ENCODE results near the gene PAPOLA. TPM values are rescaled to one million over a fixed set of nuclear protein-coding genes. Genes with fewer than 3 reads are reported as not detected.

The PAPOLA gene
- total RNA-seq, 1 experiment from 2014 or later: 73.9 TPM

DNA sequence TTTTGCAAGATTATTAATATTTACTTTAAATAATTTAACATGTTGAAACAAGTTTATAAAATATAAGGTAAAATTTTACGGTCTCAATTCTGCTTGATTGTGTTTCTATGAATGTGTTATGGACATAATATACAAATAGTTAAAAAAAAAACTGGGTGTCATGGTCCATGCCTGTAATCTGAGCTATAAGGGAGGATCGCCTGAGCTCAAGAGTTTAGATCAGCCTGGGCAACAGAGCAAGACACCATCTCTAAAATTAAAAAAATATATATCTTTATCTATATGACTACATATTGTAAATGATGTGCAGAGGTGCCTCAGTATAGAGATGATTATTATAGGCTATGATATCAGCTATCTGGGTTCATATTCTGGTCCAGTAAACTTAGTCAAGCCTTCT is 9.9 kb downstream of the PAPOLA start:
- H3K4me3 ChIP-seq (ENCODE audit: insufficient read depth, low read depth, low read length): no peak overlapping the region
- no peaks in the 10 kb centered on the region for H3K27me3 ChIP-seq (ENCODE audit: control insufficient read depth, insufficient read depth, low read length)
- DNase-seq: no peak
- H3K36me3 ChIP-seq (replicated peaks; ENCODE audit: control insufficient read depth, insufficient read depth, low read length): no peaks in the 10 kb centered on the region

DNA sequence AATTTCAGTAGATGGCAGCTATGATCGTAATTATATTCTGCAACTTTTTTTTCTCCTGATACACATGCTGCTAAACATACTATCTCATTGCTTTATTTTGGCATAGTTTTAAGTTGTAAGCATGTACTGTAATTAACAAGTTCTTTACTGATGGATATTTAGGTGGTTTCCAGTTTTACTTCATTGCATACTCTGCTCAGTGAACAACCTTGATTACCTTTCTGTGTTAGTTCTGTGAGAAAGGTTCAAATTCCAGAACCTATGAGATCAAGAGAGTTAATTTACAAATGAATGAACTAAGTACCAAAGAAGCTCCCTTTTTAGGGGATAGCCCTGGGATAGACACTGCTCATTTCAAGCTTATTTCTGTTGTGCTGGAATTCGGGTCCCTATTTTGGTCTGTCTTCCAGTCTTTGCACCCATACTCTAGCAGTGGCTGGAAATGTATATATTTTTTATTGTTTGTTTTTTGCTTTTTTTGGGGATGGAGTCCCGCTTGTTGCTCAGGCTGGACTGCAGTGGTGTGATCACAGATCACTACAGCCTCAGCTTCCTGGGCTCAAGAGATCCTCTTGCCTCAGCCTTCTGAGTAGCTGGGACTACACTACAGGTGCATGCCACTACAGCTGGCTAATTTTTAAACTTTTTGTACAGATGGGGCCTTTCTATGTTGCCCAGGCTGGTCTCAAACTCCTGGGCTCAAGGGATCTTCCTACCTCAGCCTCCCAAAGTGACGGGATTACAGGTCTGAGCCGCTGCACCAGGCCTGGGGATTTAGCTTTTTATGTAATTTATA is 10.6 kb downstream of the PAPOLA start:
- DNase-seq: peak; percentile 52
- no peak overlapping the region for H3K4me3 ChIP-seq (ENCODE audit: insufficient read depth, low read depth, low read length)
- no peaks in the 10 kb centered on the region for H3K27me3 ChIP-seq (ENCODE audit: control insufficient read depth, insufficient read depth, low read length)
- H3K36me3 ChIP-seq (replicated peaks; ENCODE audit: control insufficient read depth, insufficient read depth, low read length): no peaks in the 10 kb centered on the region

DNA sequence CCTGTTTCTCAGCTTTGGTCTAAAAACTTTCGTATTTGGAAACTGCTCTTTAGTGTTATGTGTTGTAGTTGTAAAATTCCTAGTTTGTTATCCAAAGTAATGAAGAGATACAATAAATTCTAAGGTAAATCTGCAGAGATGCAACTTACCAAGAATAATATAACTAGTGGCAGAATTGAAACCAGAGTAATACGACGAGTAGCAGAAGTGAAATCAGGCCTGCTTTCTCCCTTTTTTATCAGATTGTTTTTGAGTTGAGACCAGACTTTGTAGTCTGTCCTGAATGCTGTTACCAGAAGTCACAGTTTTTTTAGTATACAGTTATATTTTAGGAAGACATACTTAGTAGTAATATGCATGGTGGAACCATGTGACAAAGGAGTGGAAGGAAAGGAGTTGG is 12.5 kb downstream of the PAPOLA start:
- H3K27me3 ChIP-seq (ENCODE audit: control insufficient read depth, insufficient read depth, low read length): no peaks in the 10 kb centered on the region
- H3K36me3 ChIP-seq (replicated peaks; ENCODE audit: control insufficient read depth, insufficient read depth, low read length): no peaks in the 10 kb centered on the region
- no peak overlapping the region for H3K4me3 ChIP-seq (ENCODE audit: insufficient read depth, low read depth, low read length)
- no peak for DNase-seq

DNA sequence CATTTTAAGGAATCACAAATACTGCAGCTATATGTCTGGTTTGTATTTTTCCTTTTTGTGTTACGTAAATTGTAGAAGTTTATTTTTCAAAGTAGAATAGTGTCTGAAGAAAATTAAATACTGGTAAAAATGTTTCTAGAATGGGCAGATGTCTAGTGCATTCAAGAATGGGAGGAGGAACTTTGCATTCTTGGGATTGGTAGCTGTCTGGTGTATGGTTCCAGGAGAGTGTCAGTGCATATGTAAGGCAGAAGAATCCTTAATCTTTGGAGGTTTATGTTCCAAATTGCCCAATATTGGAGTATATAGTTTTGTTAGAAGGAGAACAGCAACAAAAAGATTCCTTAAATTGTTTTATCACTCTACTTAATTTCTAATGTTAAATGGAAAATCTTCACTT is 13.5 kb downstream of the PAPOLA start:
- no peak for DNase-seq
- H3K4me3 ChIP-seq (ENCODE audit: insufficient read depth, low read depth, low read length): no peak overlapping the region
- H3K36me3 ChIP-seq (replicated peaks; ENCODE audit: control insufficient read depth, insufficient read depth, low read length): no peaks in the 10 kb centered on the region; the same call in 1 of the 2 replicates
- no peaks in the 10 kb centered on the region for H3K27me3 ChIP-seq (ENCODE audit: control insufficient read depth, insufficient read depth, low read length)

DNA sequence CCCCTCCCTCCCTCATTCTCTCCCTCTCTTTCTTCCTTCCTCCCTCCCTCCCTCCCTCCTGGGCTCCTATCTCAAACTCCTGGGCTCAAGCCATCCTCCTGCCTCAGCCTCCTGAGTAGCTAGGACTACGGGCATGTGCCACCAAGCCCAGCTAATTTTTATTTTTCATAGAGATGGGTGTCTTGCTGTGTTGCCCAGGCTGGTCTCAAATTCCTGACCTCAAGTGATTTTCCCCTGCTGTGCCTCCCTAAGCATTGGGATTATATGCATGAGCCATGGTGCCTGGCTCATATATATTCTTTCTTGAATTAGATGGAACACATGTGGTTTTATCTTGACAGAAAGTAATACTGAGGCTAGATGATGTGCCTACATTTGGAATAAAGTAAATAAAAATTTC is 14.2 kb downstream of the PAPOLA start:
- Histone ChIP-seq H3K4me3 (ENCODE audit: insufficient read depth, low read depth, low read length) (no peak overlapping the region), H3K36me3 (replicated peaks; ENCODE audit: control insufficient read depth, insufficient read depth, low read length) (no peaks in the 10 kb centered on the region; the same call in none of the 2 replicates), H3K27me3 (ENCODE audit: control insufficient read depth, insufficient read depth, low read length) (no peaks in the 10 kb centered on the region)
- no peak for DNase-seq

DNA sequence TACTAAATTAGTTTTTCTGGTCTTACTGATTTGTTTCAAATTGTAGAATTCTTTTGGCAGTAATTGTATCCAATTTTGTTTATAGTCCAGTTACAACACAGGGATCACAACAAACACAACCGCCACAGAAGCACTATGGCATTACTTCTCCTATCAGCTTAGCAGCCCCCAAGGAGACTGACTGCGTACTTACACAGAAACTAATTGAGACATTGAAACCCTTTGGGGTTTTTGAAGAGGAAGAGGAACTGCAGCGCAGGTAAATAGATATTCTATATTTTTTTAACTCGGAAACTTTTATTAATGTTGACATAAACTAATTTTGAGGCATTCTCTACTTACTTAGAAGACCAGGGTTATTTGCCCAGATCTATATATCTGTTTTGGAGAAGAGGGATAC is 17.8 kb downstream of the PAPOLA start:
- no peaks in the 10 kb centered on the region for H3K27me3 ChIP-seq (ENCODE audit: control insufficient read depth, insufficient read depth, low read length)
- DNase-seq: no peak
- H3K4me3 ChIP-seq (ENCODE audit: insufficient read depth, low read depth, low read length): no peak overlapping the region
- H3K36me3 ChIP-seq (replicated peaks; ENCODE audit: control insufficient read depth, insufficient read depth, low read length): peaks cover 3% of the 10 kb centered on the region

DNA sequence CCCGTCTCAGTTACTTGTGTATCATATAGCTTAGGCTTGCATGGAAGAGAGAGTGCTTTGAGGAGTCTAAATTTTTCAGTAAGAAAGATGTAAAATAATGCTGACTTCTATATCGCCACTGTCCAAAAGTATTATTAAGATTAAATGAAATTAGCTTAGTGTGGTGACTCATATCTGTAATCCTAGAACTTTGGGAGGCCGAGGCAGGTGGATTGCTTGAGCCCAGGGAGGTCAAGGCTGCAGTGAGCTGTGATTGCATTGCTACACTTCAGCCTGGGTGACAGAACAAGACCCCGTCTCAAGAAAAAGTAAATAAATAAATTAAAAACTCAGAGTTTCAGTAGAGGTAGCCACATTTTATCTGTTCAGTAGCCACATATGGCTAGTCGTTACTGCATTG is 23.3 kb downstream of the PAPOLA start:
- H3K27me3 ChIP-seq (ENCODE audit: control insufficient read depth, insufficient read depth, low read length): no peaks in the 10 kb centered on the region
- H3K4me3 ChIP-seq (ENCODE audit: insufficient read depth, low read depth, low read length): no peak overlapping the region
- H3K36me3 ChIP-seq (replicated peaks; ENCODE audit: control insufficient read depth, insufficient read depth, low read length): peaks cover 6% of the 10 kb centered on the region
- no peak for DNase-seq

DNA sequence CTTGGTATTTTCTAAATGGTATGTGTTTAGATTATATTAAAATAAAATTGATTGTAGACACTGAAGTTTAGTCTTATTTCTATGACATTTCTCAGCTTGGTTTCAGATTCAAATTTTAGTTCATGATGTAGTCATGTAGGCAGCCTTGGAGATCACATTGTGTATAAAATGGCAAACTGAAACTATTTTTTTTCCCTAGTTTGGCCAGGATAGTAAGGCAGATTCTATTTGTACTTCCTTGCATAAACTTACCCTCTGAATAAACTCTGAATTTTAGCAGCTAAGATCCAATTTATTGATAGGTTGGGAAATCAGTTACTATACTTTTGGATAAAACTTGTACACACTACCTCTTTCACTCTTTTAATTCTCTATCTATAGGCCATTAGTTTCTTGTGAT is 30.4 kb downstream of the PAPOLA start:
- H3K4me3 ChIP-seq (ENCODE audit: insufficient read depth, low read depth, low read length): no peak overlapping the region
- H3K36me3 ChIP-seq (replicated peaks; ENCODE audit: control insufficient read depth, insufficient read depth, low read length): peaks cover 2% of the 10 kb centered on the region
- DNase-seq: no peak
- H3K27me3 ChIP-seq (ENCODE audit: control insufficient read depth, insufficient read depth, low read length): no peaks in the 10 kb centered on the region

DNA sequence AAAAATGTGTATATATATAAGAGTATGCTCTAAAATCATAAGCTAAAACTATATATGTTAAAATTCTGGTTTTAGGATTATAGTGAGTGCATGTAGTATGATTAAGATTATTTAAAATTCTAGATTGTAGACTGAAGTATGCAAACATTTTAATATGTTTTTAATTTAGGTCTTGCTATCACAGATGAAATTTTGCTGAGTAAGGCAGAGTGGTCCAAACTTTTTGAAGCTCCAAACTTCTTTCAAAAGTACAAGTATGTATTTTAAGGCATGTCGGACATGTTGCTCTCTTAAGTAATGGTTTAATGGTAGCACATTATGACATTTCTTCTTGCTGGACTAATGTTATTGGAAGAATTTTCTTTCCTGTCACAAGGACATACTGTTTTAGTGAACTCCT is 34.6 kb downstream of the PAPOLA start:
- Histone ChIP-seq H3K27me3 (ENCODE audit: control insufficient read depth, insufficient read depth, low read length) (no peaks in the 10 kb centered on the region), H3K4me3 (ENCODE audit: insufficient read depth, low read depth, low read length) (no peak overlapping the region), H3K36me3 (replicated peaks; ENCODE audit: control insufficient read depth, insufficient read depth, low read length) (peaks cover 2% of the 10 kb centered on the region)
- no peak for DNase-seq

DNA sequence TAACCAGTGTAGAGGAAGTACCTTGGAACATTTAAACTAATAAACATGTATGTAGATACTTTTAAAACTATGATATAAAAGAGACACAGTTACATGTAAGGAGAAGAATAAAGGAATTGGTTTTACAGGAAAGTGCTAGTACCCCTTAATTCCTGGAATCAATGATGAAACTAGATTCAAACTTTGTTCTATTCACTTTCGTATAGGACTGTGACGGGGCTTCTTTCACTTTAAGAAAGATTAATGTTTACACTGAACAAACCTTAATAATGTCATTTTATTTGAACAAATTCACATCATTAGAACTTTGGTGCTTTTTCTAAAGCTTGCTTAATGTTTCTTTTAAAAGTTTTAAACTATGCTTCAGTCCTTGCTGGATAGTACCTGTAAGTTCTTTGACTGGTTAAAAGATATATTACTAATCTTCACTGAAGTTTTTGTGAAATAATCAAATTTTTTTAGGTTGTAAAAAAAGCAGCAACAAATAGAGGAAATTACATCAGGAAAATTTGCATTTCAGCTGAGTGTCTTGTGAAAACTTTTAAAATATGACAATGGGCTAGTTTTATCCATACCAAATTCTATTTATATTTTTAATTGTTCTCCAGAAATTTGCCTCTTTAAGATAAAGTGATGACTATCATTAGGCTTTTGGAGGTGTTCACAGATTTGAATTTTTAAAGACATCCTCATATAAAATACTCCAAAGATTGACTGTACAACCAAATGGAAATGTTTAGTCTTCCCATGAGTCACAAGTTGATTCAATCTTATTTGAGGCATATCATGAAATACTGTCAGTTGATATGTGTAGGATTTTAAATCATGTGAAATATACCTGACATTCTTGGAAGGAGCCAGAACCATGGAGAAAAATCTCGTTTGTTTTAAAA is 36.2 kb downstream of the PAPOLA start:
- H3K4me3 ChIP-seq (ENCODE audit: insufficient read depth, low read depth, low read length): no peak overlapping the region
- H3K36me3 ChIP-seq (replicated peaks; ENCODE audit: control insufficient read depth, insufficient read depth, low read length): no peaks in the 10 kb centered on the region; the same call in 1 of the 2 replicates
- no peak for DNase-seq
- no peaks in the 10 kb centered on the region for H3K27me3 ChIP-seq (ENCODE audit: control insufficient read depth, insufficient read depth, low read length)

DNA sequence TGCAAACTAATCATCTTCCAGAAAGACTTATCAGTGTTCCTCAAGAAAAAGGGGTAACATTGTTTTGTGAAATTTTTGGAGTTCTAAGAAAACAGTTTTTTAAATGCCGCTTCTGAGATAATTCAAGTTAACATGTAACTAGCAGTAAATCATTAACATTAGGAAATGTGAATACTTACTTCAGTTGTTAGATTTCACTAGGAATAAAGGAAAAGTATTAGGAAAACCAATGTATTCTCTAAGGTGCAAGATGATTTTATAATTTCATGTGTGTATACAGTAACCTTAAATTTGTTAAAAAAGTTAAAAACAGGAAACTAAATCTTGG is 36.8 kb downstream of the PAPOLA start:
- Histone ChIP-seq H3K27me3 (ENCODE audit: control insufficient read depth, insufficient read depth, low read length) (no peaks in the 10 kb centered on the region), H3K36me3 (replicated peaks; ENCODE audit: control insufficient read depth, insufficient read depth, low read length) (peaks cover 2% of the 10 kb centered on the region), H3K4me3 (ENCODE audit: insufficient read depth, low read depth, low read length) (no peak overlapping the region)
- no peak for DNase-seq

DNA sequence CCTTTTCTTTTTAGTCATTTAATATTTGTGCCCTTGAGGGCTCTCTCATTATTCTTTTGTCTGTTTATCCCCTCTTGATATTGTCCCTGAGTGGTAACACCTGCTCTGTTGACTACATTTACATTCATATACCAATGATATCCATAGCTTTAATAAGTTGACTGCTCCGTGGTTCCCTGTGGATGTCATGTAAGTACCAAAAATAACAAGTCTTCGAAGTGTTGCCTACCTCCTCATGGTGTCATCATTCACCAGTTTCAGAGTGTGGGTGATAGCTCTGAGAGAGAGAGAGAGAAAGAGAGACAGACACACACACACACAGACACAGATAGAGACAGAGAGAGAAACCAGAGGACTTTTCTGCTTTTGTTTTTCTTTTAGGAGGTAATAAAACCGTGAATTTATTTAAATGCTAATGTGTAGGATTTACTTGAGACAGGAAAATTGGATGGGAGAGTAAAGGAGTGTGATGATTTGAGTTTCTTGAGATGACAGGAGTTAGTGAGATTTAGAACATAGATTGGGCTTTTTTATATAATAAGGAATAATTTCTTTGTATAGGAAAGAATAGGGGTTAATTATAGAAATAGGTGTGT is 52.2 kb downstream of the PAPOLA start:
- Histone ChIP-seq H3K36me3 (replicated peaks; ENCODE audit: control insufficient read depth, insufficient read depth, low read length) (peaks cover 10% of the 10 kb centered on the region), H3K27me3 (ENCODE audit: control insufficient read depth, insufficient read depth, low read length) (no peaks in the 10 kb centered on the region), H3K4me3 (ENCODE audit: insufficient read depth, low read depth, low read length) (no peak overlapping the region)
- DNase-seq: no peak

DNA sequence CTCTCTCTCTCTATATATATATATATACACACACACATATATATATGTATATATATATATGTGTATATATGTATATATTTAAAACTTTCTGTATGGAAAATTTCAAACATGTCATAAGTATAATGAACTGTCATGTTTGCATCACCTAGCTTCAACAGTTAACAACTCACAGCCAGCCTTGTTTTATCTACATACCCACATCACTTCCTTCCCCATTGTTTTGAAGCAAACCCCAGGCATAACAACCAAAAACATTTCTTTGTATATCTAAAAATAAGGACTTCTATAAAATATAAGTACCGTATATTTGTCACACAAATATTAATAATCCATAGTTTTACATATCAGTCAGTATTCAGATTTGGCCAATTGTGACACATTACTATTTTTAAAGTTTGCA is 57.4 kb downstream of the PAPOLA start:
- no peak overlapping the region for H3K4me3 ChIP-seq (ENCODE audit: insufficient read depth, low read depth, low read length)
- no peaks in the 10 kb centered on the region for H3K27me3 ChIP-seq (ENCODE audit: control insufficient read depth, insufficient read depth, low read length)
- DNase-seq: no peak
- peaks cover 9% of the 10 kb centered on the region for H3K36me3 ChIP-seq (replicated peaks; ENCODE audit: control insufficient read depth, insufficient read depth, low read length)

DNA sequence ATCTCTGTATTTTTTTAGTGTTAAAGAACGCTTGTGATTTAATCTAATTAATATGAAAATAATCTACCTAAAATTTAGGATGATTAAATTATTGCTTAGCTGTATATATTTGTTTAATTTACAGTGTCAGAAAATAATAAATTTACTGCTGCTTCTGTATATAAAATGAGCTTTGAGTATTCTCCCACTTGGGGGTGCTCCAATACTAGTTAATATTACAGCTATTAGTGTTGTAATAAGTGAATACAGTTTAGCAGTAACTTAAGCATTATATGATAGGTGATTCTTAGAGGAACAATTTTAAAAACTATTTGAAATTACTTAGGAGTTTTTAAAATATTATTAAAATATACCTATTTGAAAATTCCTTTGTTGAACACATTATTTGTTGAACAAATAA is 62.2 kb downstream of the PAPOLA start:
- peaks cover 6% of the 10 kb centered on the region for H3K36me3 ChIP-seq (replicated peaks; ENCODE audit: control insufficient read depth, insufficient read depth, low read length)
- DNase-seq: no peak
- H3K4me3 ChIP-seq (ENCODE audit: insufficient read depth, low read depth, low read length): no peak overlapping the region
- no peaks in the 10 kb centered on the region for H3K27me3 ChIP-seq (ENCODE audit: control insufficient read depth, insufficient read depth, low read length)

DNA sequence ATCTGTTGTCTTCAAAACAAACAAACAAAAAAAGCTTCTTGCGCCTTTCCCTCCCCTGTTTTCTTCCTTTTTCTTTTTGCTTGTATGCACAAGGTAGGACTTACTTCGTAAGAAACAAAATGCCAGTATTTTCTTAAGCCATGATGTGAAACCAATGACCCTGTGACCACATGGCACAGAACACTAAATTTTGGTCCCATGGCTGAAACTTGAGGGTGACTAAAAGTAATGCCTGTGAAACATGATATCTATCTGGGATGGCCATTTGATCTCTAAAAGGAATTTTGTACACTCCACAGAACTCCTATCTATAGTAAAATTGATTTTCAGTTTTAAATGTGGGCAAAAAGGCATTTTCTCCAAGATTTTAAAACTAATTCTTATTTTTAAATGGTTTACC is 63.6 kb downstream of the PAPOLA start:
- Histone ChIP-seq H3K4me3 (ENCODE audit: insufficient read depth, low read depth, low read length) (no peak overlapping the region), H3K27me3 (ENCODE audit: control insufficient read depth, insufficient read depth, low read length) (no peaks in the 10 kb centered on the region), H3K36me3 (replicated peaks; ENCODE audit: control insufficient read depth, insufficient read depth, low read length) (peaks cover 5% of the 10 kb centered on the region)
- DNase-seq: no peak

Data from H7 (cell line).